Fibroblast of pulmonary artery (primary cell): ENCODE measurements around the gene KCTD1.
A peak's percentile ranks its signal among the peaks of the same experiment; 100 is the strongest.

Source experiments
- DNase-seq: peaks from one replicate; pipeline ENCODE4 v3.0.0-alpha.2; 2010; ENCODE audit warnings: low read depth
- H3K4me3 ChIP-seq: replicated peaks from 2 replicates; pipeline ENCODE4 v1.5.1; 2011; ENCODE audit warnings: low read depth, mild to moderate bottlenecking, control low read depth, low read length, moderate library complexity
- CTCF ChIP-seq: IDR thresholded peaks from 2 replicates; pipeline ENCODE4 v1.5.1; 2011; ENCODE audit warnings: mild to moderate bottlenecking, control low read depth, low read length, inconsistent platforms; ENCODE audit errors: missing control alignments

The KCTD1 gene

GRCh38 chr18:26471027-26471426 is 77.3 kb downstream of the KCTD1 start:
- TF ChIP-seq CTCF = no peak
- peak; percentile 66 for DNase-seq
- no peak overlapping the region for H3K4me3 ChIP-seq

- H3K4me3 ChIP-seq = no peak overlapping the region
- no peak for TF ChIP-seq CTCF
- no peak for DNase-seq
These were observed 78.2 kb downstream of the KCTD1 start for GRCh38 chr18:26470011-26470637.

- TF ChIP-seq CTCF = peak; percentile 58
- DNase-seq = no peak
- no peak overlapping the region for H3K4me3 ChIP-seq
These were observed 79.4 kb downstream of the KCTD1 start for GRCh38 chr18:26468931-26469340.

- H3K4me3 ChIP-seq = no peak overlapping the region
- no peak for DNase-seq
- TF ChIP-seq CTCF = no peak
These were observed 82.3 kb downstream of the KCTD1 start for GRCh38 chr18:26466026-26466425.

- TF ChIP-seq CTCF = no peak
- no peak overlapping the region for H3K4me3 ChIP-seq
- DNase-seq = no peak
These were observed 82.9 kb downstream of the KCTD1 start for GRCh38 chr18:26465431-26465830.

GRCh38 chr18:26464128-26465011 is 84.0 kb downstream of the KCTD1 start:
- no peak for DNase-seq
- H3K4me3 ChIP-seq = no peak overlapping the region
- no peak for TF ChIP-seq CTCF
